GM18502 (cell line): ENCODE data around the gene INPP5F.

Source experiments
- ATAC-seq: cut with Tn5 transposase; IDR thresholded peaks from one replicate; pipeline ENCODE4 v1.9.1; 2021; ENCODE audit warnings: mild to moderate bottlenecking; ENCODE audit not compliant: unreplicated experiment, poor library complexity

The INPP5F gene

GRCh38 chr10:119725828-119726675 lies at the start of gene INPP5F:
INPP5F (plus strand) TSS chr10:119726050; CDS start chr10:119726263, 213 bp downstream.
- ATAC-seq, result peak; percentile 87

GRCh38 chr10:119677126-119677525 lies 48.7 kb upstream of the INPP5F start:
- ATAC-seq, result no peak

- ATAC-seq, result no peak
These were observed 47.7 kb upstream of the INPP5F start for GRCh38 chr10:119677904-119678755.

GRCh38 chr10:119679480-119679829 lies 46.4 kb upstream of the INPP5F start:
- no peak for ATAC-seq

- no peak for ATAC-seq
These were observed 45.8 kb upstream of the INPP5F start for GRCh38 chr10:119680050-119680449.

- ATAC-seq, result no peak
These were observed 45.2 kb upstream of the INPP5F start for GRCh38 chr10:119680650-119681081.

GRCh38 chr10:119686465-119687191 lies 39.2 kb upstream of the INPP5F start:
- ATAC-seq, result peak; percentile 76

GRCh38 chr10:119687192-119688032 lies 38.4 kb upstream of the INPP5F start:
- ATAC-seq, result no peak

- ATAC-seq, result no peak
These were observed 37.8 kb upstream of the INPP5F start for GRCh38 chr10:119688033-119688508.

- ATAC-seq, result no peak
These were observed 36.8 kb upstream of the INPP5F start for GRCh38 chr10:119689016-119689580.

- ATAC-seq, result no peak
These were observed 34.1 kb upstream of the INPP5F start for GRCh38 chr10:119691726-119692125.

GRCh38 chr10:119693262-119693957 lies 32.4 kb upstream of the INPP5F start:
- ATAC-seq, result peak; percentile 63

- no peak for ATAC-seq
These were observed 31.2 kb upstream of the INPP5F start for GRCh38 chr10:119694608-119695007.

- peak; percentile 59 for ATAC-seq
These were observed 25.4 kb upstream of the INPP5F start for GRCh38 chr10:119700321-119700954.

GRCh38 chr10:119701861-119702260 lies 24.0 kb upstream of the INPP5F start:
- no peak for ATAC-seq

- no peak for ATAC-seq
These were observed 23.3 kb upstream of the INPP5F start for GRCh38 chr10:119702583-119702982.

GRCh38 chr10:119703903-119704508 lies 21.8 kb upstream of the INPP5F start:
- ATAC-seq, result no peak

GRCh38 chr10:119705434-119705831 lies 20.4 kb upstream of the INPP5F start:
- peak; percentile 40 for ATAC-seq
